ENCODE results near the gene MAML2.

Gene MAML2

DNA sequence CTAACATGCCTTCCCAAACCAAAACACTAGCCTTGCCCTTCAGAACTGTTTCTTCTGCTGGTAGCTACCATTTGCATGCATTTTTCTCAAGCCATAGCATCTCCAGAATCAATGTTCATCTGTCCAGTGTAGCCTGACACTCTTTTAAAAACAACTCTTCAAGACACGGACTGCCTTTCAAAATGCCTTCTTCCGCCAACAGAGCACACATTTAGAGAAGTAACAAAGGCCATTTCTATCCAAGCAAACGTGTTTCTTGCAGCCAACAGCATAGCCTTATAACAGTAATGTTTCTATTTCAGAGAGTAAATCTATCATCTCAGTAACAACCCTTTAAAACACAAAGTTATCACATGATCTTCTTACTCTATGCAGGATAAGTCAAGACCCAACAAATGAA, 275.8 kb downstream of the MAML2 start:
- DNase-seq (ENCODE audit: low read depth): no peak

DNA sequence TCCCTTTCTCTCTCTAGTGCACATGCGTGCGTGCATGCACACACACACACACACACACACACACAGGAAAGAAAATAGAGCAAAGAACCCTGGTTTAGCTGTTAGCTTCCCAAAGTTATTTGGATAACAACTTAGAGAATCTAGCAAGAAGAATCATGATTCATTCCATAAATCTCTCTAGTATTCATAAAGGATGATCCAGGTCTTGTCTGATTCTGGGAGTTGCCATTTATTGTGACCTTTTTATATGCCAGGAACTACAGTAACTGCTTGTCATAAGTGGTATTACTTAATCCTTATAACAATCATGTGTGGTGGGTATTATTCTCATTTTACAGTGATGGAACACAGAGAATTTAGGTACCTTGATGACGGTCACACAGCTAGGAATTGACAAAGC, 277.6 kb downstream of the MAML2 start:
- DNase-seq (ENCODE audit: low read depth): no peak

DNA sequence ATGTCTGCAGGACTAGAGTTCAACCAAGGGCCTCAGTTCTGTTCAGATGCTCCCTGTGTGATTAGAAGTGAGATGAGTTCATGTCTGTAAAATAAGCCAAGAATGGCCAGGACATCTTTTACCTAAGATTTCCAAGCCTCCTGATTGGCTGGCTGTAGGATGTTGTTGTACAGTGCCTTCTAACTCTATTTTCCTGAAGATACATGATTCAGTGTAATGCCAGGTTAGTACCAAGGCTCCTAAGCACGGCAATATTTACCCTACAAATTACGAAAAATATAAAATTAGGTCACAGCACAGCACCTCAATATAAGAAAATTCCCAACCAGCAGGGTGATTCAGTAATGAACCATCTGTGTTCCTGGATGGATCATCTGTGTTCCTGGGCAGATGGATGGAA, 279.1 kb downstream of the MAML2 start:
- no peak for DNase-seq (ENCODE audit: low read depth)

DNA sequence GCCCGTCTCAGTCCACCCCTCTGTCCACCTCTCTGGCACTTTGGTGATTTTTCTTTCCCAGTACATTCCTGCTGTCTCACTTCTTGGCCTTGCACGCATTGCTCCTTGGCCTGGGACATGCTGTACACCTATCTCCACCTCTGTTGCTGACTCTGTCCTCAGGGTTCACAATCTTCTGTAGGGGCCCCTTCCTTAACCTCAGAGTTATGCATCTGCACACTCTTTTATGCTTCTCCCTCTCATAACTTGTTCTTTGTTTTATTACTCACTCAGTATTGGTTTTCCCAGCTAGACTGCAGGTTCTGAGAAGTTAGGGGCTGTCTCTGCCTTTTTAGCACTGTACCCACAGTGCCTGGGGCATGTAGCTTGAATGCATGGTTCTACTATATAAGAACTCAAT, 279.9 kb downstream of the MAML2 start:
- DNase-seq (ENCODE audit: low read depth): no peak

DNA sequence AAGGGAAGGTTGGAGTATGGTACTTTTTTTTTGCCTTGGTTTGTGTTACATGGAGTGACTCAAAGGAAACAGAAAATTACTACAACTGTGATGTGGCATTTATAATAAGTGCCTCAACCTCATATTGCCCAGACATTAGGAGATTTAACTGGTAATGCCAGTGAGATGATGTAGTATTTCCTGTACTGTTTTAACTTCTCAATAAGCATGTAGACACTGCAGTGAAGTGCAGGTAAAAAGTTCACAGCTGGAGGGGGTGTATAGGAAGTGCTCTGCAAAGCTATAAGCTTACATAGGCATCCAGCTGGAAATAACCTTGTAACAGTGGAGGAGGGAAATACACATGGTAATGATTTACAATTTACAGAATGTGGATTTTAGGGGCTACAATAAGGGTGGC, 280.9 kb downstream of the MAML2 start:
- no peak for DNase-seq (ENCODE audit: low read depth)

DNA sequence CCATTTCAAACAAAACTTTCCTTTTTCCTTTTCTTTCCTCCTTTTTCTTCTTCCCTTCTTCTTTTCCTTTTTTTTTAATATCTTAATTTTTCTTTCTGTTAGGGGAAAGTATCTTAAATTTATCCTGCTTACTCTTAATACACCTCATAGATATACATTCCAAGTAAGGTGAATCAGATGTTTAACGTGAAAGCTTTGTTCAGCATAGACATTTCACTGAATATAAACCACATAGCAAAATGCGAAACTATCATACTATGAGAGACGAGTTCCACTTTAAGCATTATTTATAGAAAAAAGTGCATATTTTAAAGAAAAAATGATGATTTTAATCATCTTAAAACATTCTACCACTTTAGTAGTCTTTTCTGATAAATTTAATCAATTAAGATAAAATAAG, 281.3 kb downstream of the MAML2 start:
- no peak for DNase-seq (ENCODE audit: low read depth)

DNA sequence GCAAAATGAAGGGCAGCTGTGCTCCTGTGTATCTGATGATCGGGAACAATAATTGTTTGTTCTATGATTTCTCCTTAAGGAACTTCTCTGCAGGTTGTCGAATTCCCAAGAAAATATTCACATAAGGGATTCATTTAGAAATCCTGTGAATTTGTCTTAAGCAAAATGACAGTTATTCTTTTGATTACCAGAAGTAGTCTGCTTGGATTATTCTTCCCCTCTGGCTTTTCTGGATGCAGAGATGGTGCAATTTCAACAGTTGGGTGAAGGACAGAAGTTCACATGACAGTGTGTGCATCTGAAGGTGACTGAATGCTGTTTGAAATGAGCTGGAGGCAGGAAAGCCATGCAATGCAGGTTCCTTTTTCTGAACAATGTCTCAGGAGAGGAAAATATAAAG, 281.9 kb downstream of the MAML2 start:
- DNase-seq (ENCODE audit: low read depth): no peak

DNA sequence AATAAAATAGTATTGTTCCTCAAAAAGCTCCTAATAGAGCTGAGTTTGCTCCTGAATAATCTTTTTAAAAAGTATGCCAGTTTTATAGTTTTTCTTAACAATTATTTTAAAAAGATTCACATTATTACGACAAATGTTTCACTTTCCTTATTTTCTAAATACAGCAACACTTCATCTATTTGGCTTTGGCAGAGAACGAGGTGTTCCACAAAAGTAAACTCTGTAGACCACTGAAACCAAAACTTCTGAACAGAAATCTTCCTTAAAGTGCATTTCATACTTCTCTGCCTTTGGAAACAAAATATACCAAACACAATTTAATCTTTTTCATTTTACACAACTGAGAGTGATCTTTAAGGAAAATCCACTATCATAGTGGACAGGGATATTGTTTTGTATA, 285.5 kb downstream of the MAML2 start:
- DNase-seq (ENCODE audit: low read depth): no peak

DNA sequence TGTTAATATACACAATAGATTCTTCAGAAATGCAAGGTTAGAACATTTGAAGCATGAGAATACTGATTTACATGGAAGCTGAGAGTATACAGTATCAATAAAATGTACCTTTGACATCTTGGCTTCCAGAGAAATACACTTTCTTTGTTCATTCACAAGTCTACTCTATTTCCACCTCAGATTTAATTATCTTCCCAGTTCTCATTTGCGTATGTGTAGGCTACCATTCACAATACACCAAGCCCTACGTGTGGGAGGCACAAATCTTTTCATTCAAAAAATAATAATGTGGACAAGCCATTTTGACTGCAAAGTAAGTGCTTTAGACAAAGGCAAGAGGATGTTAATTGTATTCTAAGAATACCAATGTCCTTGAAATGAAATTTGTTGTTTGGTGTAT, 286.4 kb downstream of the MAML2 start:
- DNase-seq (ENCODE audit: low read depth): no peak

DNA sequence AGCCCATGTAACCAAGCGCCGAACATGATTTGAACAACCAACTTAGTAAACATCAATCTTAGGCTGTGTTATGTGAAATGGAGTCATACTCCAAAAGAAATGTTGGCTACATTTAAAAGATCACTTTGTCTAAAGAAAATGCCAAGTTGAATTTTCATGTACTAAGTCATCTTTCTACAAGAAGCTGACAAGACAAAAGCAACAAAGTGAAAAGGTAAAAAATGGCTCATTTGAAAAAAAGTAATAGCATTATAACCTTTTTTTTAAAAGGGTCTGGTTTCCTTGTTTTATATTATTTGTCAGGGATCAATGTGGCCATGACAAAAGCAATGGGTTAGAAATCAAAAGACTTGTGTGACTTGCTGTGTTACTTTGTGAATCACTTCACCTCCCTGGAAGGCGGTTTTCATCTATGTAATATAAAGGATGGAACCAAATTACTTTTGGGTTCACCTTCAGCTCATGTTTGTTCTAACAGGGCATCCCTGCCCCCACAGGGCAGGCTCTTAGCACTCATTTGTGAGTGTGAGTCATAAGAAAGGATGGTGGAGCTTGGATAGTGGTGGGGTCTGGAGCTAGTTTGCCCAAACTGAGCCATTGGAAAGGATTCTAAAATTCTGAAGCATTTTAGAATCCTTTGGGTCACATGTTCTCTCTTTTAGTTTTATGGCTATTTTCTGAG, 287.1 kb downstream of the MAML2 start:
- DNase-seq (ENCODE audit: low read depth): peak; percentile 11

DNA sequence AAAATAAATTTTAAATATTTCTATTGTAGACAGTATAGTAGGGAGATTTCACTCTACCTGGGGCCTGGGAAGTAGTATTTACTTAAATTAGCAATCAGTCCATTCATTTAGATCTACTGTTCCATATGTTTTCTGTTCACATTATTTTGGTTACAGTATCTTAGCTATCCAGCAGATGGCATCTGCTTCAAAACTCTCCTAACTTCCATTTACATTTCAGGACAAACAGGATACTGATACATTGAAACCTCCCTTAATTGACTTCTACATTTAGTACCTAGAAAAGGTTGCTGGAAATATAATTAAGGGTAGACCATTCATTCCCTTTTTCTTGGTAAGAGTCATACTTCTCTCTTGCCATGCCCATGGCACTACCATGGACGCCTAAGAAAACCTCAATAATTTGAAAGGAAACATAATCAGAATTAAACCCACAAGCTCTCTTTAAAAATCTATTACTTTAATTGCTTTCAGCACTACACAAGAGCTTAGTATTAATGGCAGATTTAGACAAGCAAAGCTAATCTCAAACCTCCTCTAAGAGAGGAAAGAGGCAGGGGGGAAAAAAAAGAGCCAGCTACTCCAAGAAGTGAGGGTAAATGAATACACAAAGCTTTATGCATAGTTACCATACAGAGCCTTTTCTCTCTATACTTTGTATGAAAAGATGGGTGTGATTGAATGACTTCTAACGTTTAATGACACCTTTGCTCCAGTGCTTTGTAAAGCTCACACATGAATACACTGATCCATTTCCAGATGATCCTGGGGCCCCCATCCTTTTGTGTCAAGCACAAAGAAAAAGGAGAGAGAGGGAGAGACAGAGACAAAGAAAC, 287.9 kb downstream of the MAML2 start:
- no peak for DNase-seq (ENCODE audit: low read depth)

DNA sequence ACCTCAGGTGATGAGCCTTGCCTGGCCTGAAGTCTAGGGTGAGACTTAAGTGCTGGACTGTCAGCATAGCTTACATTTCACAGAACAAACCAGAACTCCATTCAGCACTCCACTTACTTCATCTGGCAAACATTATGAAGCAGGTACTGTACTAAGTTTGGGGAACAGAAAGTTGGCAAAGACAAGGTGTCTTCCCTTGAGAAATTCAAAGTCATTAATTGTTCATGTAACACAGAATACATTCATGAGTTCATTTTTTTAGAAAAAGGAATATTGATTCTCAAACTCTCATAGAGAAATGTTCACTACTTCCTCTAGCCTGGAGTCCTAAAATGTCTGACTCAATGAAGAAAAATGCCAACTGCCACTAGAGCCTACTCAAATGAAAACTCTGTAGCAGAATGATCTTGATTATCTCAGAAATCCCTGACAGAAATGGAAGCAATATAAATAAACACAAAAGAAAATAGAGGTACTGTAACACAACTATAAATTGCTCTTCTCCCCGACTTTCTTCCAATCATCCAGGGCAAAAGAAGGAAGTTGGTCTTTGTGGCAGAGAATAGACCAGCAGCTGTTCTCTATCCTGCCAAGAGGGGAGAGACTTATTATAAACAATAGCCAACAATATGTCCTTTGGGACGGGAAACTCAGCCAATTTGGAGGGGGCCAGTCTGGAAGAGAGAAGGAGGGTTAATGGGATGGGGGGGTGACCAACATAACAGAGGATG, 289.9 kb downstream of the MAML2 start:
- DNase-seq (ENCODE audit: low read depth): no peak

DNA sequence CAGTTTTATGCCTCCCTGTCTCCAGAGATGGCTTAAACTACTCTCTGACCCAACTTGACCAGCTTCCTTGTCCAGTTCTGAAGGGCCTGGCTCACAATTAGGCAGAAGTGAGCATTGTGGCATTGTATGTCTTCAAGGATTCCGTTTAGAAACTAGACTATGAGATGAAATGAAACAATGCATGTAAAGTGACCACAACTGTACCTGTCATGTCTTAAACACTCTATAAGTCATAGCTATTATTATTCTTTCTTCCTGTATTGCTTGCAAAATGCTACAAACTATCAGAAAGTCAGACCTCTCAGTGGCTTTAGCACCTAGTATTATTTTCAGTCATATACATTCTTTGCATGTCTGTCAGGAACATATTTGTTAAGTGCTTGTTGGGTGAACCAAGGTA, 291.2 kb downstream of the MAML2 start:
- no peak for DNase-seq (ENCODE audit: low read depth)

DNA sequence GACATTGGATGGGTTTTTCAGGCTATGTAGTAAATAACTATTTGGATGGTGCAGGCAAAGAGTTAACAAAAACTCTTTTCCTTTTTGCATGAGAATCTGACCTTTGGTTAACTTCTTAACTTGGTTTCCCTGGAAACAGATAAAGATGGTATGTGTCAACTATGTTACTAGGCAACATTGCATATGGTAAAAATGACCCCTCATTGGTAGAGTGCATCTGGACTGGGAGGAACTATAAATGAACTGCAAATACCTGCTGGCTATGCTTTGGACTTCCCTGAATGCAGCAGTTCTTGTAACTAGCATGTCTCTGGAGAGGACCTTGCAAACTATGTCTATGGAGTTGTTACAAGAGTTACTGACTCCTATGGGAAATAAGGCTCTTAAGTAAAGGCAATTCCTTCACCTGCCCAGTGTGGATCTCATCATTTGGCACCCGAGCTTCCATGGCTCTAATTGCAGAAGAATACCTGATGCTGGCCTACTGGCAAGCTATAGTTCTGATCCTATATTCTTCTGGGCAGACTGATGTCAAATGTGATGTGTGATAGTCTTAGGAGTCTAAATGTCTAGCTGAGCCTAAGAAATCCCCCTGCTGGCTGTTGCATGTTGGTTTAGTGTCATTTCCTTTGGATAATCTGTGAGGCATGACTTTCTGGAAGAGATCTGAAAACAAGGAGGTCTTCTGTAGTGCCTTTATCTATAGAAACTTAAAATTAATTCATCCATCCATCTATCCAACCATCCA, 292.4 kb downstream of the MAML2 start:
- no peak for DNase-seq (ENCODE audit: low read depth)

DNA sequence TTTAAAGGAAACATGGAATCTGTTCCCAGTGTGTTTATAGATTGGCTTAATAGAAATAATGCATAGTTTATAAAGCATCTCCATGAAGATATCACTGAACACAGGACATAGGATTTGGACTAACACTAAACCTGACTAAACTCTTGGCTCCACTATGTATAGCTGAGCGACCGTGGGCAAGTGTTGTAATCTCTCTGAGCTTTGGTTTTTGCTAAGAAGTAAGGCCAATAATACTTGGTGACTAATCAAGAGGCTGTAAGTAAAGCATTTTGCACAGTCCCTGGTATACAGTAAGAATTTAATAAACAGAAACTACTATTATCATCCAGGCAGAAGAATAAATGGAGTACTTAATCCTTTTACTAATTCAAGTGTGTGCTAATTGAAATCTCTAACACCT, 293.6 kb downstream of the MAML2 start:
- no peak for DNase-seq (ENCODE audit: low read depth)

DNA sequence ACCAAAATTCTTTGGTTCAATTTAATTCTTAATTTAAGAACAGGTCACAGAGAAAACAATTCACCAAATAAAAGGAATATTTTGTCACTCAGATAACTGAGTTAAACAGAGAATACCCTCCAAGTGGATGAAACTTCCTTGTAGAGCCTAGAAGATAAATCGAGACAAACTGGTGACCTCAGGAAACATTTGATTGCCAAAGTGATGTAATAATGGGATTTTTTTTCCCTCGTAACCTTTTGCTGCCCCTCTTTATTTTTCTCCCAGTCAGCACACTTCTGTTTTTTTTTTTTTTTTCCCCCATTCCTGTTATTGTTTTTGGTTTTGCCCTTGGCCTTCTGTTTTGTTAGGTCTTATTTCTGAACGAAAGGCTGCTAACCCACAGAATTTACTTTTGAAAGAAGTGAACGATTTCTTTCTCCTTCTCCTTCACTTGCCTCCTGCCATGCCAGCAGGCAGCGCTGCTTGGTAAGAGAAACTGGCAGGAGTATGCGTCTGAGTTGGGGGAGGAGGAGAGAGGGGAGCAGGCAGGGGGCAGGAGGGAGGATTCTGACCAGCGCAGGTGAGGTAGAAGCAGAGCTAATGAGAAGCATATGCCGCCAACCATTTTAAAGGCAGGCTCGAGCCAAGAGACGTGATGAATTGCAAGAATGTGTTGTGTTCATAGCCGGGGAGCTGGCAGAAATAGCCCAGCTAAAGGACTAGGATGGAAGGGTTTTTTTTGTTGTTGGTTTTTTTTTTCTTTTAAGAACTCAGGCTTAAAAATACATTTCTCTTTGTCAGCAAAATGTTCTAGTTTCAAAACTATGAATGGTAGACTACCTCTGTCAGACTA, 297.2 kb downstream of the MAML2 start:
- no peak for DNase-seq (ENCODE audit: low read depth)

DNA sequence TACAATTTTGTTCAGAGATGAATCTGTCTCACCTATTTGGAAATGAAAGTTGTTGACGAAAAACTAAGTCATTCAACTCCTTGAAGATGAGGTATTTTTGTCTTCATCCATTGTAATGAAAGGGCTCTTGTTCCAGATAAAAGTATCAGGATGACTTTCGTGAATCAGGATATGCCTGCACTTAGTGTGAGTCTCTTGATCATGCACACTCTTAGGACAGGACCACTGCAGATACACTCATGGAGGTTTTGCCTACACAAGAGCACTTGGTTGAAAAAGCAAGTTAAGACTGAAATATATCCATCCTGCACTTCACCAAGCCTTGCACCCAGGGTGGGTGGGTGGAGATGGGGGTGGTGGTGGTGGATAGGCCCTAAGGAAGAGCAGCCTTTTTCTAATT, 298.2 kb downstream of the MAML2 start:
- DNase-seq (ENCODE audit: low read depth): no peak

DNA sequence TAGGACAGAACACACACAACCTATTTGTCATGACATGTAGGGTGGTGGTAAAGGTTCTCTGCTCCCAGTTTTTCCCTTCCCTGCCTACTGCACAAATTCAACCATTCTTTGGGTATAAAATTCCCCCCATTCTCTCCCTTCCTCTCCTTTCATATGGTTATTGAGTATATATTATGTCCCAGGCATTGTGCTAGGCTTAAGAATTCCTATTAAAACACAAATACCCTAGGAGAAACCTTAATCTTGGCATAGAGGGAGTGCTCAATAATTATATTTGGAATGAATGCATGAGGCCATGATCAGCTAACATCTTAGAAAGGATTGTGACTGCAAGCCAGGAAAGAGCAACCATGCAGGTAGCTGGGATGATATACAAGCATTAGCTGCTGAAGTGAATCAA, 298.7 kb downstream of the MAML2 start:
- no peak for DNase-seq (ENCODE audit: low read depth)

DNA sequence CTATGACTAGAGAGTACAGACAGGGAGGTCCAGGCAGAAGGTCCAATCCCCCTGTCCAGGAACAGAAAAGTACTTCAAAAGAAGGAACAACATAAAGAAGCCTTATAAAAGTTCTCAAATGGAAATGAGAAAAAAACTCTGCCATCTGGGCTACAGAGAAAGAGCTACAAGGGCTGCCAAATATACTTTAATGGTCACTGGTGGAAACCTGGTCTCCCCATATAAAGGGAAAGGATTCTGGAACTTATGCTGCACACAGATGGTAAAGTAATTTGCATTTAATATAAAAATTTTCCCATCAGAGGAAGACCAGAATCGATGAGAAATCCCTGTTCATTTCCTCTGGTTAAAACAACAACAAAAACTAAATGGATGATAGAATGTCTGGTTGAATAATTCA, 299.7 kb downstream of the MAML2 start:
- no peak for DNase-seq (ENCODE audit: low read depth)

DNA sequence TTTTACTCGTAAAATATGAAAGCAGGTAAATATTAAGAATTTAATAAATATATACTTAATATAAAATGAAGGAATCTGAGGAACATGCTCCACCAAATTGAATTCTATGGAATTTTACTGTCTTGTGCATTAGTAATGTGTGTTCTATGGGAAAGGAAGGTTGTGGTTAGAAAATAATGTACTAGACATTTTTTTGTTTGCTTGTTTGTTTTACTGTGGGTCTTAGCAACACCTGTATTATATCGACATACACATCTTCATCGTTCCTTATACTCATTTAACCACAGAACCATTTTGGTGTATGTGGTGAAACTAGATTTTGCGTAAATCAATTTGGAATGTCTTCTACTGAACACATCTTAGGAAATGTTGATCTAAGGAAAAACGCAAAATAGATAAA, 304.9 kb downstream of the MAML2 start:
- no peak for DNase-seq (ENCODE audit: low read depth)

DNA sequence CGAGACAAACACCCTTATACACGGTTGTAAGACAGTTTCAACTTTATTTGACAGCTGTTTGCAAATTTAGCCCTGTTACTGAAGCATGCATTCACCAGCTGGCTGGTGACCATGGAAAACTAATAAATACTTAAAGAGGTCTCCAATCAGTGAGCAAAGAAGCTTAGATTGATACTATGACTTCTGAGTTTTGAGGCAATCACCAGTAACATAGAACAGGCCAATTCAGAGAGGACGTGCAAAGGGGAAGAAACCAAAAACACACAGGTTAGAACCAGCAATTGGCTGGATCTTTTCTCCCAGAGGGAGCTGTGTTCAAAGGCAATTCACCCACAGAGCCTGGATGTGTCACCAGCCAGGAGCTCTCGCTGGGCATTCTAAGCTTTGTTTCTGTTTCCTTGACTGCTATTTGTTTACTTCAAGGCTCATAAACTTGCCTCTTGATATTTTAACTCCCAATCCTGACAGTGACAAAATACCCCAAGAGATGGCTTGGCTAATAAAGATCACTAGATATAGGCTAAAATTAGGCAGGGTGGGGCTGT, 305.5 kb downstream of the MAML2 start:
- DNase-seq (ENCODE audit: low read depth): no peak

Measured in stimulated activated CD8-positive, alpha-beta memory T cell treated with anti-CD3 and anti-CD28 coated beads, Interleukin-4, amount 100 ng/mL, for 24 hours (primary cell).